ENCODE results near the gene EXOC3. TPM values are rescaled to one million over a fixed set of nuclear protein-coding genes. Genes with fewer than 3 reads are reported as not detected.
"Not testable (repeated sequence)": the region's sequence is repeated elsewhere in the genome, so short reads cannot be mapped to it uniquely, and the experiment has no call there.

EXOC3 gene
- total RNA-seq, 1 donor from 2014 or later, result 73.5 TPM

DNA sequence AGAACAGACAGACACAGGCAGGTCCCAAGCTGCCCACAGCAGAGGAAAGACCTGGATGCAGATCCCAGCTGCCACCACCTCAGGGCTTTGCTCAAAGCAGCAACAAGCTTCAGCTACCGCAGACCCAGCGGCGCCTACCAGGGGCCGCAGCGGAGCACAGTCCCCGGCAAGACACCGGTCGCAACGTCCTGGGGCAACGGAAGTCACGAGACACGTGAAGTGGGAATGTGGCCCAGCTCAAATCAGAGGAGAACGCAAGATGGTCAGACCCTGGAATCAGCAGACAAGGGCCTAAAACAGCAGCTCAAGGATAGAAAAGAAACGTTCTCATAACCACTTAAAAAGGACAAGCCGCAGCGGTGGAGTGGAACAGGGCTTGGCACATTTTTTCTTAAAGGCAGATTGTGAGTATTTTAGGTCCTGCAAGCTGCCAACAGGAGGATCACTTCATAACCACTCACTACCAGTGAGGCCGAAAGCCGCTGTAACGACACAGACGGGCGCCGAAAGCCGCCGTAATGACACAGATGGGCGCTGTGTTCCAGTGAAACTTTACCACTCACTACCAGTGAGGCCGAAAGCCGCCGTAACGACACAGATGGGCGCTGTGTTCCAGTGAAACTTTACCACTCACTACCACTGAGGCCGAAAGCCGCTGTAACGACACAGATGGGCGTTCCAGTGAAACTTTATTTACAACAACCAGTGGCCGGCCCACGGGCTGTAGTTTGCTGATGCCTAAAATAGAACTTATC lies 59.5 kb downstream of the EXOC3 start:
- TF ChIP-seq CTCF (IDR thresholded peaks at IDR 0.05; ENCODE audit: unreplicated experiment), result no peak
- no peak overlapping the region for H3K27ac Mint-ChIP-seq
- H3K4me3 Mint-ChIP-seq, result no peak overlapping the region
- no peaks in the 10 kb centered on the region for H3K4me1 Mint-ChIP-seq
- H3K9me3 Mint-ChIP-seq, result peaks cover 4% of the 10 kb centered on the region
- peaks cover 40% of the 10 kb centered on the region for H3K27me3 Mint-ChIP-seq (ENCODE audit: low read depth)
- DNase-seq (ENCODE audit: low spot score in 2 of 2, unreplicated experiment in 2 of 2), result no peak
- no peaks in the 10 kb centered on the region for H3K36me3 Mint-ChIP-seq

GRCh38 chr5:504326-505154 lies 61.6 kb downstream of the EXOC3 start:
- H3K4me1 Mint-ChIP-seq, result no peaks in the 10 kb centered on the region
- H3K9me3 Mint-ChIP-seq, result peaks cover 4% of the 10 kb centered on the region
- no peak overlapping the region for H3K27ac Mint-ChIP-seq
- no peaks in the 10 kb centered on the region for H3K36me3 Mint-ChIP-seq
- no peak for TF ChIP-seq CTCF (IDR thresholded peaks at IDR 0.05; ENCODE audit: unreplicated experiment)
- DNase-seq (ENCODE audit: low spot score in 2 of 2, unreplicated experiment in 2 of 2), result no peak
- H3K4me3 Mint-ChIP-seq, result no peak overlapping the region
- peaks cover 29% of the 10 kb centered on the region for H3K27me3 Mint-ChIP-seq (ENCODE audit: low read depth)

DNA sequence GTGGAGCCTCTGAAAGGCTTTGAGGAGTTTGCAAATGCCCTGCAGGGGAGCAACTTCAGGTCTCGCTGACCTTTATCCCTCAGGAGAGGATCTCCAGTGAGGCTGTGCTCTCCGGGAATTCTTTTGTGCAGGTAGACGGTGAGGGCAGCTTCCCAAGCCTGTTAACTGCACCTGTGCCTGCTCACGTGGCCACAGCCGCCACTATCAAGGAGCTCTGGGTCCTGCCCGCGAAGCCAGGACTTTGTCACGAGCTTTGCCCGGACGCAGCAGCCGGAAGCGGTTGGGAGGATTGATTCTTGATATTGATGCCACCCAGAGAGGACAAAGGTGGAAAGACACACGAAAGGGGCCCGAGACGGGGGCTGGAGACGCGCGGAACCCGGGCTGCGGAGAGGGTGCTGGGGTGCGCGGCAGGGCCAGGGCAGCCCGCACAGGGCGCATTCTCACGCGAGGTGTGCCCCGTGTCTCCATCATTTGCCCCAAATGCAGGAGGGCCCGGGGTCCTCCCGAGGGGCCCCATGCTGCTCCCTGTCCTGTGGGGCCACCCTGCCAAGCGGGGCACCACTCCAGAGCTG lies 63.1 kb downstream of the EXOC3 start:
- no peak for TF ChIP-seq CTCF (IDR thresholded peaks at IDR 0.05; ENCODE audit: unreplicated experiment)
- no peaks in the 10 kb centered on the region for H3K36me3 Mint-ChIP-seq

GRCh38 chr5:507986-508575 lies 65.1 kb downstream of the EXOC3 start:
- peaks cover 50% of the 10 kb centered on the region for H3K27me3 Mint-ChIP-seq (ENCODE audit: low read depth)
- H3K9me3 Mint-ChIP-seq; H3K4me3 Mint-ChIP-seq; H3K36me3 Mint-ChIP-seq; H3K4me1 Mint-ChIP-seq; H3K27ac Mint-ChIP-seq; DNase-seq (ENCODE audit: low spot score in 2 of 2, unreplicated experiment in 2 of 2): not testable (repeated sequence)

More for the DNA sequence above, 63.1 kb downstream of the EXOC3 start:
- no peak for DNase-seq (ENCODE audit: low spot score in 2 of 2, unreplicated experiment in 2 of 2)
- Mint-ChIP-seq H3K27me3 (ENCODE audit: low read depth) (peaks cover 40% of the 10 kb centered on the region), H3K9me3 (peaks cover 4% of the 10 kb centered on the region), H3K4me1 (no peaks in the 10 kb centered on the region), H3K4me3 (no peak overlapping the region), H3K27ac (no peak overlapping the region)

GRCh38 chr5:509611-510185 lies 66.7 kb downstream of the EXOC3 start:
- DNase-seq (ENCODE audit: low spot score in 2 of 2, unreplicated experiment in 2 of 2), result no peak
- Mint-ChIP-seq H3K4me1 (no peaks in the 10 kb centered on the region), H3K4me3 (no peak overlapping the region), H3K27me3 (ENCODE audit: low read depth) (peaks cover 53% of the 10 kb centered on the region), H3K27ac (no peak overlapping the region), H3K36me3 (no peaks in the 10 kb centered on the region), H3K9me3 (no peaks in the 10 kb centered on the region)
- TF ChIP-seq CTCF (IDR thresholded peaks at IDR 0.05; ENCODE audit: unreplicated experiment), result no peak

Measured in mesothelial cell of epicardium (in vitro differentiated cells).